HK-2 (cell line): Measurements from ENCODE around the gene PRR30.
"Not testable (repeated sequence)": the region's sequence is repeated elsewhere in the genome, so short reads cannot be mapped to it uniquely, and the experiment has no call there.

Experiments used
- DNase-seq: peaks from one replicate; pipeline ENCODE4 v3.0.0-alpha.2; 2018; ENCODE audit not compliant: unreplicated experiment

The PRR30 gene

GRCh38 chr2:27128668-27129571 is 10.3 kb downstream of the PRR30 start:
- no peak for DNase-seq

GRCh38 chr2:27127883-27128667 is 11.1 kb downstream of the PRR30 start:
- no peak for DNase-seq

- no peak for DNase-seq
Measured at GRCh38 chr2:27126252-27126710, 12.9 kb downstream of the PRR30 start.

- DNase-seq = no peak
Measured at GRCh38 chr2:27125104-27125503, 14.1 kb downstream of the PRR30 start.

- peak; percentile 53 for DNase-seq
Measured at GRCh38 chr2:27123302-27124150, 15.7 kb downstream of the PRR30 start, which contains the start of gene ABHD1. Gene ABHD1 (plus strand): TSS chr2:27123815. CDS start chr2:27123949, 134 bp downstream.

GRCh38 chr2:27122791-27123190 is 16.4 kb downstream of the PRR30 start:
- no peak for DNase-seq

GRCh38 chr2:27121906-27122305 is 17.3 kb downstream of the PRR30 start:
- no peak for DNase-seq

- not testable (repeated sequence) for DNase-seq
Measured at GRCh38 chr2:27119330-27119670, 19.9 kb downstream of the PRR30 start.

GRCh38 chr2:27118525-27119329 is 20.5 kb downstream of the PRR30 start, which contains the start of gene CGREF1:
Gene CGREF1 (minus strand): TSS chr2:27119128. CDS start chr2:27104366, 14,762 bp downstream.
- DNase-seq = peak; percentile 30

GRCh38 chr2:27117995-27118524 is 21.1 kb downstream of the PRR30 start:
- no peak for DNase-seq

- DNase-seq = no peak
Measured at GRCh38 chr2:27115519-27115918, 23.7 kb downstream of the PRR30 start.

- DNase-seq = not testable (repeated sequence)
Measured at GRCh38 chr2:27111392-27112078, 27.7 kb downstream of the PRR30 start.

- not testable (repeated sequence) for DNase-seq
Measured at GRCh38 chr2:27110603-27111352, 28.4 kb downstream of the PRR30 start.

GRCh38 chr2:27109083-27109482 is 30.1 kb downstream of the PRR30 start:
- no peak for DNase-seq

GRCh38 chr2:27108221-27108620 is 31.0 kb downstream of the PRR30 start:
- no peak for DNase-seq

GRCh38 chr2:27105981-27106380 is 33.2 kb downstream of the PRR30 start:
- DNase-seq = no peak

GRCh38 chr2:27102329-27102728 is 36.9 kb downstream of the PRR30 start:
- no peak for DNase-seq

GRCh38 chr2:27100036-27100435 is 39.2 kb downstream of the PRR30 start:
- DNase-seq = no peak

GRCh38 chr2:27099334-27099955 is 39.8 kb downstream of the PRR30 start:
- no peak for DNase-seq
